Measurements from ENCODE around the gene ZBTB44. TPM values are rescaled to one million over a fixed set of nuclear protein-coding genes. Genes with fewer than 3 reads are reported as not detected.

The ZBTB44 gene
- total and polyA plus RNA-seq, 8 donors = 34.1 to 53.7 (median 42.7) TPM

- ATAC-seq = no peak
- Histone ChIP-seq H3K4me1 (peaks cover 0 to 9% of the 10 kb centered on the region in 2 donors), H3K36me3 (peaks cover 0 to 7% of the 10 kb centered on the region in 2 donors), H3K9me3 (no peaks in the 10 kb centered on the region), H3K4me3 (no peak overlapping the region), H3K27me3 (no peaks in the 10 kb centered on the region), H3K27ac (no peak overlapping the region)
- intact Hi-C loops (cut with DNase I) = loop anchor here in 1 of 2 donors (10.0 kb wide), 1 partner anchor 211 kb away; the partner anchor contains the start of gene ADAMTS8
- TF ChIP-seq, protein P1, sequence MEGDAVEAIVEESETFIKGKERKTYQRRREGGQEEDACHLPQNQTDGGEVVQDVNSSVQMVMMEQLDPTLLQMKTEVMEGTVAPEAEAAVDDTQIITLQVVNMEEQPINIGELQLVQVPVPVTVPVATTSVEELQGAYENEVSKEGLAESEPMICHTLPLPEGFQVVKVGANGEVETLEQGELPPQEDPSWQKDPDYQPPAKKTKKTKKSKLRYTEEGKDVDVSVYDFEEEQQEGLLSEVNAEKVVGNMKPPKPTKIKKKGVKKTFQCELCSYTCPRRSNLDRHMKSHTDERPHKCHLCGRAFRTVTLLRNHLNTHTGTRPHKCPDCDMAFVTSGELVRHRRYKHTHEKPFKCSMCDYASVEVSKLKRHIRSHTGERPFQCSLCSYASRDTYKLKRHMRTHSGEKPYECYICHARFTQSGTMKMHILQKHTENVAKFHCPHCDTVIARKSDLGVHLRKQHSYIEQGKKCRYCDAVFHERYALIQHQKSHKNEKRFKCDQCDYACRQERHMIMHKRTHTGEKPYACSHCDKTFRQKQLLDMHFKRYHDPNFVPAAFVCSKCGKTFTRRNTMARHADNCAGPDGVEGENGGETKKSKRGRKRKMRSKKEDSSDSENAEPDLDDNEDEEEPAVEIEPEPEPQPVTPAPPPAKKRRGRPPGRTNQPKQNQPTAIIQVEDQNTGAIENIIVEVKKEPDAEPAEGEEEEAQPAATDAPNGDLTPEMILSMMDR (IDR thresholded peaks at IDR 0.05) = no peak
- DNase-seq = peak in 1 of 4 donors; percentile 10
Measured at GRCh38 chr11:130213979-130214281, 100.8 kb downstream of the ZBTB44 start.

- ATAC-seq = peak; percentile 95
- Histone ChIP-seq H3K4me3 (no peak overlapping the region), H3K27me3 (no peaks in the 10 kb centered on the region), H3K9me3 (no peaks in the 10 kb centered on the region), H3K36me3 (peaks cover 0 to 13% of the 10 kb centered on the region in 2 donors), H3K27ac (no peak overlapping the region), H3K4me1 (peaks cover 0 to 9% of the 10 kb centered on the region in 2 donors)
- TF ChIP-seq, protein P1 (IDR thresholded peaks at IDR 0.05) = peak; percentile 87 to 95
- intact Hi-C loops (cut with DNase I) = loop anchor here in 1 of 2 donors (10.0 kb wide), 1 partner anchor 211 kb away; the partner anchor contains the start of gene ADAMTS8
- peak; percentile 45 to 95 (median 68) for DNase-seq
Measured at GRCh38 chr11:130213143-130213978, 101.4 kb downstream of the ZBTB44 start.

GRCh38 chr11:130212431-130212961, 102.2 kb downstream of the ZBTB44 start:
- TF ChIP-seq, protein P1 (IDR thresholded peaks at IDR 0.05) = no peak
- Histone ChIP-seq H3K4me1 (peaks cover 0 to 9% of the 10 kb centered on the region in 2 donors), H3K27ac (no peak overlapping the region), H3K4me3 (no peak overlapping the region), H3K36me3 (peaks cover 0 to 18% of the 10 kb centered on the region in 2 donors), H3K27me3 (no peaks in the 10 kb centered on the region), H3K9me3 (no peaks in the 10 kb centered on the region)
- intact Hi-C loops (cut with DNase I) = loop anchor here in 1 of 2 donors (10.0 kb wide), 1 partner anchor 212 kb away; the partner anchor contains the start of gene ADAMTS8
- DNase-seq = peak in 1 of 4 donors; percentile 30
- ATAC-seq = peak; percentile 19

- intact Hi-C loops (cut with DNase I) = loop anchor here in 1 of 2 donors (10.0 kb wide), 1 partner anchor 213 kb away; the partner anchor contains the start of gene ADAMTS8
Measured at GRCh38 chr11:130211781-130212401, 102.8 kb downstream of the ZBTB44 start.

More at GRCh38 chr11:130211781-130212401, 102.8 kb downstream of the ZBTB44 start:
- H3K36me3 ChIP-seq = peaks cover 0 to 18% of the 10 kb centered on the region in 2 donors
- DNase-seq (peak in 1 of 4 donors; percentile 20), ATAC-seq (no peak)
- no peaks in the 10 kb centered on the region for H3K9me3 ChIP-seq
- no peak overlapping the region for H3K27ac ChIP-seq
- TF ChIP-seq, protein P1 (IDR thresholded peaks at IDR 0.05) = no peak
- no peak overlapping the region for H3K4me3 ChIP-seq
- H3K27me3 ChIP-seq = no peaks in the 10 kb centered on the region
- peaks cover 0 to 9% of the 10 kb centered on the region in 2 donors for H3K4me1 ChIP-seq

All from left lung (tissue), 10 donors.